ENCODE results near the gene ENKUR. TPM values are rescaled to one million over a fixed set of nuclear protein-coding genes. Genes with fewer than 3 reads are reported as not detected.
"Not testable (repeated sequence)": the region's sequence is repeated elsewhere in the genome, so short reads cannot be mapped to it uniquely, and the experiment has no call there.

The ENKUR gene
- total and polyA plus RNA-seq, 8 donors: 0.40 to 0.47 TPM; not detected in 6

- Histone ChIP-seq H3K4me3 (peak overlapping the region in 3 of 4 donors; percentile 55 to 57 (median 56)), H3K9me3 (no peaks in the 10 kb centered on the region), H3K27ac (peak overlapping the region; percentile 92 to 94 (median 92)), H3K36me3 (no peaks in the 10 kb centered on the region), H3K4me1 (peaks cover 0 to 9% (median 8%) of the 10 kb centered on the region in 3 donors), H3K27me3 (no peaks in the 10 kb centered on the region)
- intact Hi-C loops (cut with DNase I): no loop called here
- no peak for FAIRE-seq
- DNase-seq: no peak
- TF ChIP-seq, protein P1, sequence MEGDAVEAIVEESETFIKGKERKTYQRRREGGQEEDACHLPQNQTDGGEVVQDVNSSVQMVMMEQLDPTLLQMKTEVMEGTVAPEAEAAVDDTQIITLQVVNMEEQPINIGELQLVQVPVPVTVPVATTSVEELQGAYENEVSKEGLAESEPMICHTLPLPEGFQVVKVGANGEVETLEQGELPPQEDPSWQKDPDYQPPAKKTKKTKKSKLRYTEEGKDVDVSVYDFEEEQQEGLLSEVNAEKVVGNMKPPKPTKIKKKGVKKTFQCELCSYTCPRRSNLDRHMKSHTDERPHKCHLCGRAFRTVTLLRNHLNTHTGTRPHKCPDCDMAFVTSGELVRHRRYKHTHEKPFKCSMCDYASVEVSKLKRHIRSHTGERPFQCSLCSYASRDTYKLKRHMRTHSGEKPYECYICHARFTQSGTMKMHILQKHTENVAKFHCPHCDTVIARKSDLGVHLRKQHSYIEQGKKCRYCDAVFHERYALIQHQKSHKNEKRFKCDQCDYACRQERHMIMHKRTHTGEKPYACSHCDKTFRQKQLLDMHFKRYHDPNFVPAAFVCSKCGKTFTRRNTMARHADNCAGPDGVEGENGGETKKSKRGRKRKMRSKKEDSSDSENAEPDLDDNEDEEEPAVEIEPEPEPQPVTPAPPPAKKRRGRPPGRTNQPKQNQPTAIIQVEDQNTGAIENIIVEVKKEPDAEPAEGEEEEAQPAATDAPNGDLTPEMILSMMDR (IDR thresholded peaks at IDR 0.05): no peak
- no peak for ATAC-seq
- 51 to 58% methylated on average over 6 of the region's 6 CpGs for WGBS, 2 donors
Observed at GRCh38 chr10:25017661-25018060, 1.7 kb upstream of the ENKUR start.

- WGBS, 2 donors: 2 to 3% methylated on average over 10 of the region's 10 CpGs
- peaks cover 0 to 9% (median 8%) of the 10 kb centered on the region in 3 donors for H3K4me1 ChIP-seq
- FAIRE-seq: no peak
Observed at GRCh38 chr10:25017154-25017590, 1.2 kb upstream of the ENKUR start.

GRCh38 chr10:25016376-25017153 is 607 bp upstream of the ENKUR start, which contains the start of gene THNSL1:
TSS of gene THNSL1 (plus strand) at chr10:25016612. CDS start at chr10:25023224, 6,612 bp downstream.
- Histone ChIP-seq H3K9me3 (no peaks in the 10 kb centered on the region), H3K36me3 (no peaks in the 10 kb centered on the region), H3K4me1 (peaks cover 0 to 9% (median 8%) of the 10 kb centered on the region in 3 donors), H3K4me3 (peak within 1 kb of the TSS; percentile 55 to 64 (median 56)), H3K27me3 (no peaks in the 10 kb centered on the region), H3K27ac (peak within 1 kb of the TSS; percentile 92 to 94 (median 92))
- TF ChIP-seq, protein P1 (IDR thresholded peaks at IDR 0.05): no peak
- intact Hi-C loops (cut with DNase I): no loop called here
- FAIRE-seq: peak; percentile 26
- ATAC-seq: peak; percentile 95 to 98 (median 96)
- DNase-seq: peak; percentile 94 to 99 (median 98)
- WGBS, 2 donors: 0% methylated on average over 69 of the region's 69 CpGs

More at GRCh38 chr10:25017154-25017590, 1.2 kb upstream of the ENKUR start:
- intact Hi-C loops (cut with DNase I): no loop called here
- DNase-seq: peak in 1 of 6 donors; percentile 5
- Histone ChIP-seq H3K9me3 (no peaks in the 10 kb centered on the region), H3K36me3 (no peaks in the 10 kb centered on the region), H3K27me3 (no peaks in the 10 kb centered on the region), H3K4me3 (peak overlapping the region; percentile 55 to 64 (median 56)), H3K27ac (peak overlapping the region; percentile 92 to 94 (median 92))
- peak; percentile 1 to 6 (median 4) for ATAC-seq
- TF ChIP-seq, protein P1 (IDR thresholded peaks at IDR 0.05): no peak

- Histone ChIP-seq H3K9me3 (no peaks in the 10 kb centered on the region), H3K36me3 (no peaks in the 10 kb centered on the region), H3K27ac (no peak overlapping the region), H3K4me3 (no peak overlapping the region), H3K4me1 (peaks cover 0 to 9% (median 8%) of the 10 kb centered on the region in 3 donors), H3K27me3 (no peaks in the 10 kb centered on the region)
- FAIRE-seq: no peak
- intact Hi-C loops (cut with DNase I): no loop called here
- ATAC-seq: no peak
- DNase-seq: no peak
- TF ChIP-seq, protein P1 (IDR thresholded peaks at IDR 0.05): no peak
Observed at GRCh38 chr10:25014579-25014978, 1.4 kb downstream of the ENKUR start.

DNA sequence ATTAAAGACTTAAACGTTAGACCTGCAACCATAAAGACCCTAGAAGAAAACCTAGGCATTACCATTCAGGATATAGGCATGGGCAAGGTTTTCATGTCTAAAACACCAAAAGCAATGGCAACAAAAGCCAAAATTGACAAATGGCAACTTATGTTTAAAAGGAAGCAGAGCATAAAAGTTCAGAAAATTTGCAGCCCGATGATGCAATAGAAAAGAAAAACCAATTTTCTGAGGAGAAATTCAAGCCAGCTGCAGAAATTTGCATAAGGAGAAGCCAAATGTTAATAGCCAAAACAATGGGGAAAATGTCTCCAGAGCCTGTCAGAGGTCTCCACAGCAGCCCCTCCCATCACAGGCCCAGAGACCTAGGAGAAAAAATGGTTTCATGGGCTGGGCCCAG is 4.4 kb downstream of the ENKUR start:
- H3K9me3 ChIP-seq; FAIRE-seq; H3K27ac ChIP-seq; intact Hi-C loops (cut with DNase I); H3K4me3 ChIP-seq; DNase-seq; H3K27me3 ChIP-seq; H3K4me1 ChIP-seq; H3K36me3 ChIP-seq; ATAC-seq: not testable (repeated sequence)
- WGBS, 2 donors: 73 to 75% methylated on average over 2 of the region's 2 CpGs
